Activated CD4-positive, alpha-beta memory T cell treated with anti-CD3 and anti-CD28 coated beads for 36 hours (primary cell): ENCODE measurements around the gene FBXO42. TPM values are rescaled to one million over a fixed set of nuclear protein-coding genes. Genes with fewer than 3 reads are reported as not detected.
"Not testable (repeated sequence)": the region's sequence is repeated elsewhere in the genome, so short reads cannot be mapped to it uniquely, and the experiment has no call there.

Experiments
- CTCF ChIA-PET: fragments of 350-600 bp; sonication (Branson Sonifier 250); formaldehyde crosslinking; loops from one replicate; lab custom pipeline; 2021; ENCODE audit warnings: antibody characterized with exemption, inconsistent platforms; lab: Charles Lee
- POLR2A ChIA-PET: fragments of 350-600 bp; sonication (Branson Sonifier 250); formaldehyde crosslinking; loops from one replicate; lab custom pipeline; 2021; ENCODE audit warnings: antibody characterized with exemption; lab: Charles Lee
- DNase-seq: peaks from one replicate; pipeline ENCODE4 v3.0.0-alpha.2; 2020
- H3K27ac Mint-ChIP-seq: one replicate; pipeline ENCODE4 v1.8.0; 2021; ENCODE audit warnings: mixed read lengths
- H3K27me3 Mint-ChIP-seq: one replicate; pipeline ENCODE4 v1.8.0; 2021; ENCODE audit warnings: mixed read lengths
- H3K36me3 Mint-ChIP-seq: one replicate; pipeline ENCODE4 v1.8.0; 2021; ENCODE audit warnings: mixed read lengths
- H3K4me1 Mint-ChIP-seq: one replicate; pipeline ENCODE4 v1.8.0; 2021; ENCODE audit warnings: low read depth, mixed read lengths
- H3K4me3 Mint-ChIP-seq: one replicate; pipeline ENCODE4 v1.8.0; 2021; ENCODE audit warnings: mild to moderate bottlenecking, mixed read lengths
- H3K9me3 Mint-ChIP-seq: one replicate; pipeline ENCODE4 v1.8.0; 2021; ENCODE audit warnings: mixed read lengths
- intact Hi-C: fragments of 100-400 bp; cut with micrococcal nuclease; formaldehyde crosslinking; loops from one replicate; pipeline ENCODE4 v1.15.1; 2023
- total RNA-seq, 2 experiments: library from RNA; stranded (reverse); gene quantifications; one replicate each; pipeline ENCODE4 v1.2.3, GENCODE V29; 2021

Gene FBXO42
- total RNA-seq, 2 experiments from 2014 or later: 12.0 to 13.6 TPM

DNA sequence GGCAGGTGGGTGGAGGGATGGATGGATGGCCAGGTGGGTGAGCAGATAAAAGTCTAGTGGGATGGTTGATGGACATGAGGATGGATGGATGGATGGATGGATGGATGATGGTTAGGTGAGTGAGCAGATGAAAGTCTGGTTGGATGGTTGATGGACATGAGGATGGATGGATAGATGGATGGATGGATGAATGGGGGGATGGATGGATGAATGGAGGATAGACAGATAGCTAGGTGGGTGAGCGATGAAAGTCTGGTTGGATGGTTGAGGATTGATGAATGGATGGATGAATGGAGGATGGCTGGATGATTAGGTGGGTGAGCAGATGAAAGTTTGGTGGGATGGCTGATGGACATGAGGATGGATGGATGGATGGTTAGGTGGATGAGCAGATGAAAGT is 130.8 kb downstream of the FBXO42 start:
- POLR2A ChIA-PET: no interaction called here
- no peak for DNase-seq
- intact Hi-C loops: no loop called here
- Mint-ChIP-seq H3K4me3 (no peak overlapping the region), H3K27me3 (peaks cover 11% of the 10 kb centered on the region), H3K36me3 (peaks cover 5% of the 10 kb centered on the region), H3K9me3 (no peaks in the 10 kb centered on the region), H3K4me1 (peaks cover 2% of the 10 kb centered on the region), H3K27ac (no peak overlapping the region)
- CTCF ChIA-PET: interaction anchor here (1.7 kb wide), 1 partner anchor 139 kb away, joined by 4 read pairs; no protein-coding TSS in a partner anchor

DNA sequence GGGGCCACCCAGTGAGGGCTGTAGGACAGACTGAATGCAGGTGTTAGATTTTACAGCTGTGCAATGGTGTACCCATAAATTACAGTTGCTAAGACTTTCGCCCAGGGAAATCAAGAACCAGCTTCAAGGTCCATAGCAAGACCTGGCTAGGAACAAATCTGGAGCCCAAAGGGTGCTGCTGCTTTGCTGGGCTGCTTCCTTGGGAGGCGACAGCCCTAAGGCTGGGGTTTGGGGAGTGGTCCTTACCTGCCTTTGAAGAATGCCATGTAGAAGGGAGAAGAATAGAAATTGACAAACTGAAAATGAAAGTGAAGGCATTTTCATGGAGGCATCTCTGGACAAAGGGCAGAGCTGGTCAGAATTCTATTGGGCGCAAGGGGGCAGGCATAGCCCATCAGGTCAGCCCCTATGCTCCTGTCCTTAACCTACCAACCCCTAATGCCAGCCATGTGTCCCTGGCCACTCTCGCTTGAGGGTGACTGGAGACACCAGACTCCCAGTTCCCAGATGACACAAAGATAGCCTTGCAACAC is 132.2 kb downstream of the FBXO42 start:
- CTCF ChIA-PET: no interaction called here
- peaks cover 10% of the 10 kb centered on the region for H3K4me1 Mint-ChIP-seq
- POLR2A ChIA-PET: no interaction called here
- no peak overlapping the region for H3K27ac Mint-ChIP-seq
- no peaks in the 10 kb centered on the region for H3K9me3 Mint-ChIP-seq
- H3K27me3 Mint-ChIP-seq: peaks cover 6% of the 10 kb centered on the region
- H3K36me3 Mint-ChIP-seq: no peaks in the 10 kb centered on the region
- H3K4me3 Mint-ChIP-seq: no peak overlapping the region
- intact Hi-C loops: loop anchor here (10.0 kb wide), 1 partner anchor 695 kb away; the partner anchor contains the start of genes CASP9 and DNAJC16
- DNase-seq: no peak

DNA sequence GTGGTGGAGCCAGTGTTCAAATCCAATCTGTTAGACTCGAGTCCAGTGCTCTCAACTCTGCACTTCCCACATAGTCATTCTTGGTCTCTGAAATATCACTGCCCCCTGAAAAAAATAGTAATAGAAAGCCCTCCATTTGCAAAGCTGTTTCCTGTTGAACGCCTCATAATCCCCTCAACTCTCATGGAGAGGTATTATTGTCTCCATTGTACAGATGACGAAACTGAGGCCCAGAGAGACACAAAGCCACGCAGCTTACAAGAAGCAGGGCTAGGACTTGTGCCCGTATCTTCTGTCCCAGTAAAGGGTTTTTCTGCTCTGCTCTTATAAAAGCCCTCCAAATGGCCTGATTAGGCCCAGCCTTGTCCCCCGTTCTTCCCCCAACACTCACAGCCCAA is 133.6 kb downstream of the FBXO42 start:
- H3K9me3 Mint-ChIP-seq: no peaks in the 10 kb centered on the region
- intact Hi-C loops: loop anchor here (10.0 kb wide), 1 partner anchor 694 kb away; the partner anchor contains the start of genes CASP9 and DNAJC16
- no peaks in the 10 kb centered on the region for H3K36me3 Mint-ChIP-seq
- peaks cover 10% of the 10 kb centered on the region for H3K4me1 Mint-ChIP-seq
- H3K27me3 Mint-ChIP-seq: peaks cover 2% of the 10 kb centered on the region
- no peak overlapping the region for H3K4me3 Mint-ChIP-seq
- POLR2A ChIA-PET: no interaction called here
- no peak for DNase-seq
- H3K27ac Mint-ChIP-seq: no peak overlapping the region
- CTCF ChIA-PET: no interaction called here

GRCh38 chr1:16218014-16218673 is 134.1 kb downstream of the FBXO42 start:
- H3K4me1 Mint-ChIP-seq: peaks cover 10% of the 10 kb centered on the region
- H3K4me3 Mint-ChIP-seq: peak overlapping the region; percentile 3
- no peaks in the 10 kb centered on the region for H3K36me3 Mint-ChIP-seq
- no peaks in the 10 kb centered on the region for H3K9me3 Mint-ChIP-seq
- DNase-seq: no peak
- H3K27me3 Mint-ChIP-seq: peaks cover 2% of the 10 kb centered on the region
- no peak overlapping the region for H3K27ac Mint-ChIP-seq
- intact Hi-C loops: loop anchor here (10.0 kb wide), 1 partner anchor 693 kb away; the partner anchor contains the start of genes CASP9 and DNAJC16
- ChIA-PET CTCF (interaction anchor here (1.1 to 1.5 kb wide), 2 partner anchors 12 to 14 kb away, joined by 3 to 5 read pairs; no protein-coding TSS in a partner anchor), POLR2A (no interaction called here)

GRCh38 chr1:16217061-16217785 is 135.1 kb downstream of the FBXO42 start:
- DNase-seq: peak; percentile 98
- peak overlapping the region; percentile 81 for H3K4me3 Mint-ChIP-seq
- no peaks in the 10 kb centered on the region for H3K9me3 Mint-ChIP-seq
- no peaks in the 10 kb centered on the region for H3K36me3 Mint-ChIP-seq
- CTCF ChIA-PET: interaction anchor here (1.1 to 1.6 kb wide), 4 partner anchors 11 to 135 kb away, joined by 3 to 5 read pairs (median 4); no protein-coding TSS in a partner anchor
- intact Hi-C loops: loop anchor here (1.0 to 10.0 kb wide), 3 partner anchors 11 to 692 kb away; partner anchors contain the start of genes CASP9 and DNAJC16
- peaks cover 10% of the 10 kb centered on the region for H3K4me1 Mint-ChIP-seq
- H3K27ac Mint-ChIP-seq: no peak overlapping the region
- POLR2A ChIA-PET: interaction anchor here (1.7 to 2.2 kb wide), 2 partner anchors 11 to 12 kb away, joined by 4 to 12 read pairs; no protein-coding TSS in a partner anchor
- peaks cover 2% of the 10 kb centered on the region for H3K27me3 Mint-ChIP-seq

DNA sequence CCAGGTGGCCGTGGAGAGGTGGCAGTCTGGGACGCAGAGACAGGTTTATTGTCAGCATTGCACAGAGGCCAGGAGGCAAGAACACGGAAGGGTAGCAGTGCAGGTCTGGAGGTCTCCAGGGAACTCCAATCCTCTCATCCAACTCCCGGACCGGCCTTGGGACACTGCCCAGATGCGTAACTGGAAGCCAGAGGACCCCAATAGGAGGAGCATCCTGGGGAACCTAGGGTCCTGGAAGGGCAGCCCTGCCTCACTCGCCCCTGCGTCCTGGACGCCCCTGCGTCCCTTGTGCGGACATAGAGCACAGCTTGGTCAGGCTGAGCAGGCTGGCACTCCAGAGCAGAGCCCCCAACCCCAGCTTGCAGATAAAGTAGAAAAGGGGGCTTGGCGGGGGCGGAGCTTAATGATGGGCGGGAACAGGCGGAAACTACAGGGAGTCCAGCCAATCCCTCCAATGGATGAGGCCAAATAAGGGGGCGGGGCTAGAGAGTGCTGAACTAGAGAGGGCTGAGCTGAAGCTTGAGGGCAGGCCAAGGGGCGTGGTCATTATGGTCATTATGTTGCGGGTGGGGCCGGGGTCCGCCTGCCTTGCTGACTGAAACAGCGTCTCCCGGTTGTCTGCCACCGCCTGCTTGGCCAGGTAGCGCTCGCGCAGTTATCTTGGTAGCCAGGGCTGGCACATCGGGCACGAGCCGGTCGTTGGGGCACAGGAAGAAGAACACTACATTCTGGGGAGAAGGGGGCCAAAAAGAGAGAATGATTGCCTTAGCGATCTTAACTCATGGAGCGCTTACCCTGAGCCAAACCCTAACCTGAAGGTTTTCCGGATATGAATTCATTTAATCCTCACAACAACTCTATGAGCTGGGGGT is 136.2 kb downstream of the FBXO42 start:
- DNase-seq: peak; percentile 83
- intact Hi-C loops: loop anchor here (10.0 kb wide), 1 partner anchor 691 kb away; the partner anchor contains the start of genes CASP9 and DNAJC16
- no peaks in the 10 kb centered on the region for H3K36me3 Mint-ChIP-seq
- CTCF ChIA-PET: interaction anchor here (1.1 to 1.6 kb wide), 3 partner anchors 12 to 134 kb away, joined by 3 to 5 read pairs (median 4); no protein-coding TSS in a partner anchor
- POLR2A ChIA-PET: interaction anchor here (1.7 to 2.2 kb wide), 2 partner anchors 10 to 13 kb away, joined by 4 to 12 read pairs; no protein-coding TSS in a partner anchor
- H3K4me1 Mint-ChIP-seq: peaks cover 10% of the 10 kb centered on the region
- H3K27me3 Mint-ChIP-seq: peaks cover 2% of the 10 kb centered on the region
- peak overlapping the region; percentile 81 for H3K4me3 Mint-ChIP-seq
- no peaks in the 10 kb centered on the region for H3K9me3 Mint-ChIP-seq
- no peak overlapping the region for H3K27ac Mint-ChIP-seq

- H3K4me1 Mint-ChIP-seq, H3K9me3 Mint-ChIP-seq, H3K27ac Mint-ChIP-seq, H3K27me3 Mint-ChIP-seq, H3K4me3 Mint-ChIP-seq, POLR2A ChIA-PET, H3K36me3 Mint-ChIP-seq, CTCF ChIA-PET, DNase-seq: not testable (repeated sequence)
- intact Hi-C loops: loop anchor here (10.0 kb wide), 1 partner anchor 690 kb away; the partner anchor contains the start of genes CASP9 and DNAJC16
Measured at GRCh38 chr1:16215240-16215639, 137.0 kb downstream of the FBXO42 start.

- POLR2A ChIA-PET, H3K4me3 Mint-ChIP-seq, H3K27ac Mint-ChIP-seq, H3K4me1 Mint-ChIP-seq, H3K27me3 Mint-ChIP-seq, H3K36me3 Mint-ChIP-seq, DNase-seq, H3K9me3 Mint-ChIP-seq: not testable (repeated sequence)
- CTCF ChIA-PET: interaction anchor here (1.1 to 1.5 kb wide), 2 partner anchors 131 to 134 kb away, joined by 3 to 4 read pairs; no protein-coding TSS in a partner anchor
- intact Hi-C loops: loop anchor here (10.0 kb wide), 1 partner anchor 689 kb away; the partner anchor contains the start of genes CASP9 and DNAJC16
Measured at GRCh38 chr1:16213544-16213943, 138.7 kb downstream of the FBXO42 start.

GRCh38 chr1:16213013-16213412 is 139.3 kb downstream of the FBXO42 start:
- DNase-seq: no peak
- H3K9me3 Mint-ChIP-seq: no peaks in the 10 kb centered on the region
- H3K36me3 Mint-ChIP-seq: no peaks in the 10 kb centered on the region
- H3K27me3 Mint-ChIP-seq: peaks cover 2% of the 10 kb centered on the region
- no peak overlapping the region for H3K27ac Mint-ChIP-seq
- intact Hi-C loops: loop anchor here (10.0 kb wide), 1 partner anchor 688 kb away; the partner anchor contains the start of genes CASP9 and DNAJC16
- H3K4me3 Mint-ChIP-seq: no peak overlapping the region
- peaks cover 10% of the 10 kb centered on the region for H3K4me1 Mint-ChIP-seq
- POLR2A ChIA-PET: no interaction called here
- CTCF ChIA-PET: interaction anchor here (1.1 to 1.5 kb wide), 2 partner anchors 131 to 134 kb away, joined by 3 to 4 read pairs; no protein-coding TSS in a partner anchor

DNA sequence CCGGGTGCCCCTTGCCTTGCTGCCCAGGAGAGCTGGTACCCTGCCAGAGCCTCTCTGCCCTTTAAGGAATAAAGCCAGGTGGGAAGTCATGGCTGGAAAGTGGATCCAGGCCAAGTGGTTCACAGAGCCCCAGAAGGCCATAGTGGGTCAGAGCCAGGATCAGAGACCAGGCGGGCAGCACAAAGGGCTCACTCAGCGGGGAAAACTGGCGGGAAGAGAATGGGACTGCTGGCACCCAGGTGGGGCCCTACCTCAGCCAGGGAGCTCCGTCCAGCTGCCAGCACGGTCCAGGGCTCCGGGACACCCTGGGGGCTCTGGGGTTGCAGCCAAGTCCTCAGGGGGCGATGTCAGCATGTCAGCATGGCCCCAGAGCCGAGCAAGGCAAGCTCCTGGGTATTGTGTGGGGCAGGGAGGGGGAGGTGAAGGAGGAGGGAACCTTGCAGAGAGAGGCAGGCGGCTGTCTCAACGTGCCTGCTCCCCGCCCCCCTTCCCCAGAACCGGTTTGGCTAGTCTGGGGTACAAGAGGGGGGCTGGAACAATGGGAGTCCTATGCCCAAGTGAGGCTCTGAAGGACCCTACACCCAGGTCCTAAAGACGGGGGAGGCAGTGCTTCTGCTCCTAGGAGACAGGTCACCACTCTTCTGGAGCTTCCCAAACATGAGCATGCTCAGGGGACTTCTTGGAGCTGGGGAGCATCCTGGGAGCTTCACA is 139.9 kb downstream of the FBXO42 start, which contains the start of gene ARHGEF19:
TSS of gene ARHGEF19 (minus strand) at position 402 of the 711 bp plus-strand sequence. CDS start 3,598 bp downstream, outside the sequence.
- Mint-ChIP-seq H3K4me1 (peaks cover 10% of the 10 kb centered on the region), H3K4me3 (no peak within 1 kb of the TSS), H3K9me3 (no peaks in the 10 kb centered on the region), H3K27ac (no peak within 1 kb of the TSS), H3K27me3 (peaks cover 2% of the 10 kb centered on the region), H3K36me3 (no peaks in the 10 kb centered on the region)
- ChIA-PET POLR2A (no interaction called here), CTCF (interaction anchor here (1.1 to 1.5 kb wide), 2 partner anchors 130 to 133 kb away, joined by 3 to 4 read pairs; no protein-coding TSS in a partner anchor)
- no peak for DNase-seq
- intact Hi-C loops: loop anchor here (10.0 kb wide), 1 partner anchor 688 kb away; the partner anchor contains the start of genes CASP9 and DNAJC16
